OCI-LY7 (cell line): ENCODE measurements around the gene ARHGEF25. TPM values are rescaled to one million over a fixed set of nuclear protein-coding genes. Genes with fewer than 3 reads are reported as not detected.
"Not testable (repeated sequence)": the region's sequence is repeated elsewhere in the genome, so short reads cannot be mapped to it uniquely, and the experiment has no call there.

Experiments used
- BruUV-seq: library from RNA; stranded (reverse); fragments of 400-500 nt; replicated peaks from 2 replicates; lab custom pipeline; 2021; lab: Mats Ljungman, UMichigan
- CTCF ChIA-PET: fragments of 300-600 bp; sonication (Branson Sonifier 250); formaldehyde crosslinking; loops from one replicate; lab custom pipeline; 2022; ENCODE audit warnings: antibody characterized with exemption; ENCODE audit not compliant: unreplicated experiment; lab: Charles Lee
- POLR2A ChIA-PET: fragments of 300-600 bp; sonication (Branson Sonifier 250); formaldehyde crosslinking; loops from one replicate; lab custom pipeline; 2022; ENCODE audit warnings: antibody characterized with exemption; lab: Charles Lee
- DNase-seq: peaks from one replicate; pipeline ENCODE4 v3.0.0-alpha.2; 2015; ENCODE audit warnings: low spot score
- H2AFZ ChIP-seq: fragments of 200-600 bp; sonication (generic), shearing (Covaris generic); 2 replicates; pipeline ENCODE4 v1.6.1; 2014; ENCODE audit warnings: mild to moderate bottlenecking, antibody characterized with exemption, low read length, moderate library complexity
- H3K27ac ChIP-seq: fragments of 200-600 bp; sonication (generic); 2 replicates; pipeline ENCODE4 v1.5.1; 2014; ENCODE audit warnings: mixed run types, low read depth, mild to moderate bottlenecking, moderate library complexity, low read length, inconsistent platforms; ENCODE audit not compliant: poor library complexity, severe bottlenecking
- H3K36me3 ChIP-seq: fragments of 200-600 bp; sonication (generic); 2 replicates; pipeline ENCODE4 v1.6.1; 2014; ENCODE audit warnings: mild to moderate bottlenecking, antibody characterized with exemption, low read length, moderate library complexity, mixed read lengths; ENCODE audit not compliant: insufficient read depth
- H3K4me1 ChIP-seq: fragments of 200-600 bp; sonication (generic); 2 replicates; pipeline ENCODE4 v1.5.1; 2014; ENCODE audit warnings: mild to moderate bottlenecking, low read length; ENCODE audit not compliant: insufficient read depth, poor library complexity, severe bottlenecking
- H3K4me2 ChIP-seq: fragments of 200-600 bp; sonication (generic); 2 replicates; pipeline ENCODE4 v1.6.1; 2014; ENCODE audit warnings: mild to moderate bottlenecking, low read length
- H3K4me3 ChIP-seq: fragments of 200-600 bp; sonication (generic); 2 replicates; pipeline ENCODE4 v1.5.1; 2014; ENCODE audit warnings: mild to moderate bottlenecking, low read depth, low read length; ENCODE audit not compliant: poor library complexity, severe bottlenecking
- H3K79me2 ChIP-seq: fragments of 200-600 bp; sonication (generic); 2 replicates; pipeline ENCODE4 v1.6.1; 2016; ENCODE audit warnings: low read depth, mild to moderate bottlenecking, low read length, moderate library complexity, mixed read lengths; ENCODE audit not compliant: insufficient read depth
- H3K9me2 ChIP-seq: fragments of 200-600 bp; sonication (generic); 2 replicates; pipeline ENCODE4 v1.6.1; 2016; ENCODE audit warnings: mild to moderate bottlenecking, low read length, mixed read lengths; ENCODE audit not compliant: insufficient read depth
- H3K9me3 ChIP-seq: fragments of 200-600 bp; sonication (generic); 2 replicates; pipeline ENCODE4 v1.6.1; 2014; ENCODE audit warnings: mild to moderate bottlenecking, mixed run types, low read length, mixed read lengths
- H4K20me1 ChIP-seq: fragments of 200-600 bp; sonication (generic); 2 replicates; pipeline ENCODE4 v1.6.1; 2014; ENCODE audit warnings: mild to moderate bottlenecking, antibody characterized with exemption, low read length, moderate library complexity, mixed read lengths; ENCODE audit not compliant: insufficient read depth
- CTCF ChIP-seq: fragments of 200-600 bp; sonication (generic); conservative IDR thresholded peaks from 2 replicates; pipeline ENCODE4 v1.5.1; 2014; ENCODE audit warnings: mild to moderate bottlenecking, antibody characterized with exemption, low read length, moderate library complexity, mixed read lengths
- EZH2phosphoT487 ChIP-seq: fragments of 200-600 bp; sonication (generic); IDR thresholded peaks from 2 replicates; pipeline ENCODE4 v1.6.1; 2018; ENCODE audit warnings: low read depth, borderline replicate concordance, mild to moderate bottlenecking, mixed run types, antibody characterized with exemption, low read length, moderate library complexity, mixed read lengths
- intact Hi-C: fragments of 100-400 bp; cut with micrococcal nuclease; formaldehyde crosslinking; loops from one replicate; pipeline ENCODE4 v1.10.0; 2022; ENCODE audit not compliant: unreplicated experiment
- total RNA-seq, 2 experiments: library from RNA; depleted of rRNA in 1 of 2; stranded (reverse); fragments of >200 nt in 1 of 2; shearing (Covaris generic) in 1 of 2; gene quantifications; 2 replicates each; pipeline ENCODE4 v1.2.3, GENCODE V29; 2014 to 2022

Gene ARHGEF25
- total RNA-seq, 2 experiments from 2014 or later, result not detected

- POLR2A ChIA-PET, result no interaction called here
- H3K4me3 ChIP-seq, result no peak overlapping the region
- no TSS peak for BruUV-seq
These were observed 25.1 kb upstream of the ARHGEF25 start for GRCh38 chr12:57586128-57586527.

GRCh38 chr12:57586832-57587429 is 24.3 kb upstream of the ARHGEF25 start:
- no peaks in the 10 kb centered on the region for H4K20me1 ChIP-seq
- H3K4me1 ChIP-seq, result peaks cover 11% of the 10 kb centered on the region
- H3K4me2 ChIP-seq, result no peak overlapping the region
- H3K9me3 ChIP-seq, result no peaks in the 10 kb centered on the region
- H3K9me2 ChIP-seq, result no peaks in the 10 kb centered on the region
- peaks cover 6% of the 10 kb centered on the region; the same call in 1 of the 2 replicates for H3K79me2 ChIP-seq
- H3K36me3 ChIP-seq, result no peaks in the 10 kb centered on the region
- intact Hi-C loops, result no loop called here
- TF ChIP-seq EZH2phosphoT487 (no peak), CTCF (no peak)
- no peak overlapping the region for H3K27ac ChIP-seq
- CTCF ChIA-PET, result no interaction called here
- no peak overlapping the region for H2AFZ ChIP-seq
- no peak overlapping the region for H3K4me3 ChIP-seq
- DNase-seq, result no peak
- no TSS peak for BruUV-seq
- POLR2A ChIA-PET, result no interaction called here

More at GRCh38 chr12:57586128-57586527, 25.1 kb upstream of the ARHGEF25 start:
- intact Hi-C loops, result no loop called here
- TF ChIP-seq EZH2phosphoT487 (no peak), CTCF (no peak)
- no peak overlapping the region for H3K4me2 ChIP-seq
- DNase-seq, result no peak
- no peaks in the 10 kb centered on the region for H3K9me2 ChIP-seq
- no peaks in the 10 kb centered on the region for H3K36me3 ChIP-seq
- H3K4me1 ChIP-seq, result peaks cover 6% of the 10 kb centered on the region
- no peak overlapping the region for H3K27ac ChIP-seq
- CTCF ChIA-PET, result no interaction called here
- no peaks in the 10 kb centered on the region for H3K9me3 ChIP-seq
- no peaks in the 10 kb centered on the region for H4K20me1 ChIP-seq
- no peak overlapping the region for H2AFZ ChIP-seq
- H3K79me2 ChIP-seq, result no peaks in the 10 kb centered on the region

- H2AFZ ChIP-seq, POLR2A ChIA-PET, H3K9me2 ChIP-seq, H3K27ac ChIP-seq, intact Hi-C loops, H4K20me1 ChIP-seq, H3K9me3 ChIP-seq, H3K4me3 ChIP-seq, DNase-seq, CTCF ChIA-PET, H3K36me3 ChIP-seq, H3K4me2 ChIP-seq, BruUV-seq: not testable (repeated sequence)
- Histone ChIP-seq H3K79me2 (peaks cover 11% of the 10 kb centered on the region; the same call in 1 of the 2 replicates), H3K4me1 (peaks cover 18% of the 10 kb centered on the region)
These were observed 22.2 kb upstream of the ARHGEF25 start for GRCh38 chr12:57588951-57589610.
